CD4-positive, alpha-beta T cell treated with Interleukin-4 for 1 hour (primary cell): ENCODE data around the gene FAM120B.

Experiments used
- DNase-seq, 2 donors: peaks; one replicate each; pipeline ENCODE4 v3.0.0-alpha.2; 2020 to 2022

Gene FAM120B

DNA sequence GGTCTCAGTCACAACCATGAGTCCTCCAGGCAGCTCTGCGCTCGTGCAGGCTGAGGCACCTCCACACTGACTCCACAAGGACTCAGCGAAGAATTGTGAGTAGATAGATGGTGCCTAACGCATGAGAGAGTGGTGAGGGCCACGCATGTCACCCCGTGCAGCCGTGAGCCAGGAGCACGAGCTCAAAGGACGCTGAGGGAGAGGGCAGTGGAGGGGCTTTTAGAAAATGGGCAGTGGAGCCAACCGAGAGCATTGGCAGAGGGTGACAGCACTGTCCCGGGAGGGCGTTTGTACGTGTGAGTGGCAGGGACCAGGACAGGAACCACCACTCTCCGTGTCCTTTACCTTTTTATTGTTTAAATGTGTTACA is 141.0 kb downstream of the FAM120B start:
- DNase-seq, result no peak

GRCh38 chr6:170448317-170448716 is 141.8 kb downstream of the FAM120B start:
- DNase-seq, result no peak

- no peak for DNase-seq
These were observed 142.4 kb downstream of the FAM120B start for GRCh38 chr6:170448751-170449630.

GRCh38 chr6:170449835-170450753 is 143.5 kb downstream of the FAM120B start:
- no peak for DNase-seq

- DNase-seq, result no peak
These were observed 144.6 kb downstream of the FAM120B start for GRCh38 chr6:170450916-170451761.

- DNase-seq, result no peak
These were observed 145.4 kb downstream of the FAM120B start for GRCh38 chr6:170451762-170452651.

GRCh38 chr6:170452767-170453545 is 146.4 kb downstream of the FAM120B start:
- no peak for DNase-seq

DNA sequence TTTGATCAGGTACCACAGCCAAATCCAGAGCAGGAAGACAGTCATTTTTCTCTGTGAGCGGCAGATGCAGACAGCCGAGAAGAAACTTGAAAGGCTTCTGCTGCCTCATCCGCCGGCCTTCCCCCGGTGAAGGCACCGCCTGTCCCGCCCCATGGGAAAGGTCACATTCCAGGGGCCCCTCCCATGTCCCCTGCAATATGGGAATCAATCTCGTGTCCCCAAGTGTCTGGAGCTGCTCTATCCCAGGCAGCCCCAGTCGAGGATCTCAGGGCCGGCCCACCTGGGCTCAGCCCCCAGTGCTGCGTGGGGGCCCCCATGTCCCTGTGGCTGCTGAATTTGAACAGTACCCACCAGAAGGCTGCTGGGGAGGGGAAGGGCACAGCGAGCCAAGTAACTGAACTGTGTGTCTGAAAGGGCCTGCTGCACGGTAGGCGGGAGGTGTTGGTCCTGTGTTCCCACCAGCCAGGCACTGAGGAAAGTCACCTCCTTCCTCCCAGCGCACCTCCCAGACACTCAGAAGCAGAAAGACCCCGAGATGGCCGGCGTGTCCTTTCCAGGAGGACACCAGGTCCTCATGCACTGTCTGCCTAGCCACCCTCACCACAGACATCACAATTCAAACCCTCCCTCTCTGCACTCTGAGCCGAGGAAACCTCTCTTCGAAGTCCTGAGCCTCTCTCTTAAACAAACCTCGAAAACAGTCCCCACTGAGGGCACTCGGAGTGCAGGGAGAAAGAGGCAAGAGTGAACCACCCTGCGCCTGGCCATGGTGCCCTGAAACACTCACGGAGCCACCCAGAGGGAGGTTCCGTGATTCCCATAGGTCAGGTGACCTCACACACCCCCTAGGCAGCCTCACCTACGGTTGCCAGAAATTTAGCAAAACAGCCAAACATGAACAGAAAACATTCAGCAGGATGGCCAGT is 147.3 kb downstream of the FAM120B start:
- DNase-seq, result no peak

DNA sequence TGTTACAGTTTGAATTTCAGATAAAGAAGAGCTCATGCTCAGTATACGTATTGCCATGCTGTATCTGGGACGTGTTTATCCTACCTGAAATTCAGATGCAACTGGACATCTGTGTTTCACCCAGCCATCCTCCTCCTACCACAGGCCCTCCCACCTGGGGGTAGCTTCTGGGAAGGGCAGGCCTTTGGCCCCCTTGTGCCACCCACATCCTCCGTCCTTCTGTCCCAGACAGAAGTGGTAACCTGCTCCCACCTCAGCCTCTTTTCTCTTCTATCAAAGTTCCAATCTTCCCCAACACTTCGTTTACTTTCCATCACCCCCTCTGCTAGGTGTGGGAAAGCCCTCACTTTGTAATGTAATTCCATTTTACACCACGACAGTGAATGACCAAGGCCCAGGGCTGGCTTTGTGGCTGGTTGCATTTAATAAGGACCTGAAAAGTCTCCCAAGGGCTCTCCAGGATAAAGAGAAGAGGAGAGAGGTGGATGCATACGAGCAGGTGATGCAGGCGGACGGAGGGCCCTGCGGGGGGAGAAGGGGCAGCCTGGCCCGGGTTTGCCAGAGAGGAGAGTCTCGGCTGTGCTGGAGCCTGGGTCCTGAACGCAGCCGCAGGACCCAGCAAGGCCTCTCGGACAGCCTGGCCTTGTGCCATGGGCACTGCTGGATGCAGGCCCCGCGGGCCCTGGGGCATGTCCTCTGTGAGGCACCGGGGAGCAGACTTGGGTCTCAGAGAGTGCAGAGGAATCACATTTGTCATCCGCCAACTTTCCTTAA is 148.1 kb downstream of the FAM120B start:
- DNase-seq, result no peak

- no peak for DNase-seq
These were observed 148.9 kb downstream of the FAM120B start for GRCh38 chr6:170455335-170455979.

- no peak for DNase-seq
These were observed 149.8 kb downstream of the FAM120B start for GRCh38 chr6:170456334-170456733.
